H9 (cell line): Measurements from ENCODE around the gene EN1. TPM values are rescaled to one million over a fixed set of nuclear protein-coding genes. Genes with fewer than 3 reads are reported as not detected.

Experiments
- DNase-seq: peaks from one replicate; pipeline ENCODE4 v3.0.0-alpha.2; 2017
- H2AFZ ChIP-seq: one replicate; pipeline ENCODE4 v1.6.1; 2013; ENCODE audit warnings: mild to moderate bottlenecking, low read length, control low read depth, moderate library complexity
- H2AK5ac ChIP-seq: 2 replicates; pipeline ENCODE4 v1.6.1; 2013; ENCODE audit warnings: low read length, control low read depth, mixed read lengths; ENCODE audit not compliant: insufficient read length
- H2BK120ac ChIP-seq: one replicate; pipeline ENCODE4 v1.6.1; 2013; ENCODE audit warnings: low read depth, mild to moderate bottlenecking, low read length, control low read depth, inconsistent platforms; ENCODE audit not compliant: poor library complexity, severe bottlenecking
- H2BK12ac ChIP-seq: 2 replicates; pipeline ENCODE4 v1.6.1; 2013; ENCODE audit warnings: low read length, control low read depth, mixed read lengths, low read depth; ENCODE audit not compliant: insufficient read length
- H2BK15ac ChIP-seq: 2 replicates; pipeline ENCODE4 v1.6.1; 2013; ENCODE audit warnings: low read depth, low read length, control low read depth
- H2BK20ac ChIP-seq: one replicate; pipeline ENCODE4 v1.6.1; 2013; ENCODE audit warnings: low read depth, mild to moderate bottlenecking, low read length, control low read depth, inconsistent platforms; ENCODE audit not compliant: poor library complexity, severe bottlenecking
- H2BK5ac ChIP-seq: 2 replicates; pipeline ENCODE4 v1.6.1; 2013; ENCODE audit warnings: low read length, control low read depth, mixed read lengths; ENCODE audit not compliant: insufficient read length
- H3K14ac ChIP-seq: 2 replicates; pipeline ENCODE4 v1.6.1; 2013; ENCODE audit warnings: low read length, control low read depth; ENCODE audit not compliant: insufficient read depth
- H3K18ac ChIP-seq: 2 replicates; pipeline ENCODE4 v1.6.1; 2013; ENCODE audit warnings: low read depth, mild to moderate bottlenecking, mixed read lengths, low read length, control low read depth; ENCODE audit not compliant: insufficient read length
- H3K23ac ChIP-seq: 2 replicates; pipeline ENCODE4 v1.6.1; 2013; ENCODE audit warnings: low read length, control low read depth, mixed read lengths, low read depth; ENCODE audit not compliant: insufficient read length
- H3K23me2 ChIP-seq: 2 replicates; pipeline ENCODE4 v1.6.1; 2013; ENCODE audit warnings: low read depth, mild to moderate bottlenecking, mixed read lengths, low read length, control low read depth; ENCODE audit not compliant: insufficient read length, poor library complexity, severe bottlenecking
- H3K27ac ChIP-seq: 2 replicates; pipeline ENCODE4 v1.5.1; 2013; ENCODE audit warnings: low read length, control low read depth, mixed read lengths, low read depth; ENCODE audit not compliant: insufficient read length
- H3K27me3 ChIP-seq: 2 replicates; pipeline ENCODE4 v1.6.1; 2013; ENCODE audit warnings: low read length, control low read depth, inconsistent platforms; ENCODE audit not compliant: insufficient read depth
- H3K4ac ChIP-seq: 2 replicates; pipeline ENCODE4 v1.6.1; 2013; ENCODE audit warnings: low read depth, mild to moderate bottlenecking, control low read depth, inconsistent platforms, low read length, moderate library complexity
- H3K4me1 ChIP-seq: 2 replicates; pipeline ENCODE4 v1.6.1; 2013; ENCODE audit warnings: low read length, control low read depth, inconsistent platforms; ENCODE audit not compliant: insufficient read depth
- H3K4me2 ChIP-seq: 2 replicates; pipeline ENCODE4 v1.6.1; 2013; ENCODE audit warnings: low read length, control low read depth, mixed read lengths; ENCODE audit not compliant: insufficient read length, insufficient read depth
- H3K56ac ChIP-seq: 2 replicates; pipeline ENCODE4 v1.6.1; 2013; ENCODE audit warnings: low read depth, mild to moderate bottlenecking, mixed read lengths, low read length, control low read depth; ENCODE audit not compliant: insufficient read length
- H3K79me1 ChIP-seq: 2 replicates; pipeline ENCODE4 v1.6.1; 2013; ENCODE audit warnings: low read depth, mild to moderate bottlenecking, moderate library complexity, low read length, control low read depth, inconsistent platforms; ENCODE audit not compliant: insufficient read depth, poor library complexity, severe bottlenecking
- H3K79me2 ChIP-seq: 2 replicates; pipeline ENCODE4 v1.6.1; 2013; ENCODE audit warnings: low read length, control low read depth, inconsistent platforms; ENCODE audit not compliant: insufficient read depth
- H3K9ac ChIP-seq: 2 replicates; pipeline ENCODE4 v1.6.1; 2013; ENCODE audit warnings: low read length, control low read depth, mixed read lengths; ENCODE audit not compliant: insufficient read length; ENCODE audit errors: extremely low read depth
- H3K9me3 ChIP-seq: one replicate; pipeline ENCODE4 v1.6.1; 2013; ENCODE audit warnings: low read depth, low read length, inconsistent platforms; ENCODE audit not compliant: control insufficient read depth
- H3T11ph ChIP-seq: one replicate; pipeline ENCODE4 v1.6.1; 2013; ENCODE audit warnings: mild to moderate bottlenecking, low read length, control low read depth, inconsistent platforms
- H4K20me1 ChIP-seq: one replicate; pipeline ENCODE4 v1.6.1; 2013; ENCODE audit not compliant: control insufficient read depth, insufficient read length, insufficient read depth
- H4K5ac ChIP-seq: 2 replicates; pipeline ENCODE4 v1.6.1; 2013; ENCODE audit warnings: low read depth, mild to moderate bottlenecking, mixed read lengths, low read length, control low read depth; ENCODE audit not compliant: insufficient read length
- H4K8ac ChIP-seq: replicated peaks from 2 replicates; pipeline ENCODE4 v1.6.1; 2013; ENCODE audit warnings: low read length, control low read depth, mixed read lengths, low read depth; ENCODE audit not compliant: insufficient read length
- H4K91ac ChIP-seq: 2 replicates; pipeline ENCODE4 v1.6.1; 2013; ENCODE audit warnings: low read depth, mild to moderate bottlenecking, moderate library complexity, mixed read lengths, low read length, control low read depth; ENCODE audit not compliant: insufficient read length
- H3K27ac Mint-ChIP-seq, 3 experiments: 2 replicates in 2 of 3; 3 replicates in 1 of 3; pipeline ENCODE4 v1.8.0; 2020 to 2021; ENCODE audit warnings: mixed read lengths in 3 of 3, mild to moderate bottlenecking in 1 of 3, moderate library complexity in 1 of 3
- H3K27me3 Mint-ChIP-seq: 2 replicates; pipeline ENCODE4 v1.8.0; 2021; ENCODE audit warnings: low read depth, mild to moderate bottlenecking, moderate library complexity, mixed read lengths
- H3K36me3 Mint-ChIP-seq, 3 experiments: 2 replicates in 2 of 3; 3 replicates in 1 of 3; pipeline ENCODE4 v1.8.0; 2020 to 2021; ENCODE audit warnings: low read depth in 3 of 3, mixed read lengths in 3 of 3; ENCODE audit not compliant: insufficient read depth in 1 of 3
- H3K4me1 Mint-ChIP-seq, 2 experiments: 2 replicates each; pipeline ENCODE4 v1.8.0; 2020; ENCODE audit warnings: mixed read lengths in 2 of 2
- H3K4me3 Mint-ChIP-seq, 2 experiments: 2 replicates in 1 of 2; 3 replicates in 1 of 2; pipeline ENCODE4 v1.8.0; 2020 to 2021; ENCODE audit warnings: mild to moderate bottlenecking in 2 of 2, mixed read lengths in 2 of 2, moderate library complexity in 1 of 2
- H3K9me3 Mint-ChIP-seq, 2 experiments: 2 replicates in 1 of 2; 3 replicates in 1 of 2; pipeline ENCODE4 v1.8.0; 2020; ENCODE audit warnings: mild to moderate bottlenecking in 2 of 2, mixed read lengths in 2 of 2, moderate library complexity in 1 of 2
- WGBS: extraction: QIAGEN DNeasy Blood & Tissue Kit; methylation state at CpG from one replicate; pipeline ENCODE4 v1.1.7; 2013; ENCODE audit warnings: missing lambda C conversion rate, low lambda C conversion rate, mixed read lengths; ENCODE audit not compliant: insufficient read length; ENCODE audit errors: extremely low coverage; 5-methylcytosine and 5-hydroxymethylcytosine counted together
- total RNA-seq: library from RNA; stranded (reverse); gene quantifications from 2 replicates; pipeline ENCODE4 v1.2.1, GENCODE V29; 2021
- TF ChIP-seq, protein P1 (sequence below): fragments of 200-600 bp; sonication (generic); conservative IDR thresholded peaks from 3 replicates; pipeline ENCODE4 v1.8.0; 2021; ENCODE audit warnings: antibody characterized with exemption, mild to moderate bottlenecking

Gene EN1
- total RNA-seq, 1 experiment from 2014 or later: not detected

DNA sequence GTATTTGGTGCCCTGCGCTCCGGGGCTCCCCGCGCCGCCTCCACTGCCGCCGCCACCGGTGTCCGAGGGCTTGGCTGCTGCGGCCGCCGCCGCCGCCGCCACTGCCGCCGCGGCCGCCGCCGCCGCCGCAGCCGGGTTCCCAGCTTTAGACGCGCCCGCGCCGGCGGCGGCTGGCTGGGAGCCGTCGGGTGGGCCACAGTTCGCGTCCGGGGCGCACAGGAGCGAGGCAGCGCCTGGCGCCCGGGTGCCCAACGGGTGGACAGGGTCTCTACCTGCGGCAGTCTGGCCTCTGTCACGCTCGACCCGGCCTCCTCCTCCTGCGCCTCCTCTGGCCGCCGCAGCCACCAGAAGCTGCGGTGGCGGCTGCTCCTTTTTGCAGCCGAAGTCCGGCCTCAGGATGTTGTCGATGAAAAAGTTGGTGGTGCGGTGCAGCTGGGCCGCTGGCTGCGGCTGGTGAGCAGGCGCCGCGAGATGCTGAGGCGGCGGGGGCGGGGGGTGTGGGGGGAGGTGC is 951 bp downstream of the EN1 start:
- Histone ChIP-seq H3K56ac (no peak overlapping the region), H3K9ac (no peak overlapping the region), H3K79me1 (no peaks in the 10 kb centered on the region), H3K79me2 (no peaks in the 10 kb centered on the region), H4K20me1 (no peaks in the 10 kb centered on the region), H2BK15ac (no peak overlapping the region), H2BK12ac (no peak overlapping the region), H3K4ac (no peak overlapping the region), H2BK5ac (no peak overlapping the region), H3K23me2 (peaks cover 4% of the 10 kb centered on the region), H3K18ac (no peak overlapping the region), H2BK20ac (no peak overlapping the region), H2AK5ac (no peak overlapping the region), H3T11ph (no peak overlapping the region), H2BK120ac (no peak overlapping the region), H3K4me2 (peak overlapping the region; percentile 24), H3K4me1 (0 out of 2 replicates have a peak, but pooled peaks cover 2% of the 10 kb centered on the region), H2AFZ (no peak overlapping the region), H4K5ac (no peak overlapping the region), H4K91ac (no peak overlapping the region), H3K14ac (no peak overlapping the region), H3K9me3 (no peaks in the 10 kb centered on the region), H3K23ac (no peak overlapping the region), H3K27ac (no peak overlapping the region), H4K8ac (no peak overlapping the region), H3K27me3 (peaks cover 88% of the 10 kb centered on the region)
- Mint-ChIP-seq H3K36me3 (no peaks in the 10 kb centered on the region), H3K9me3 (peaks cover 0 to 12% of the 10 kb centered on the region in 2 experiments; a peak in 4 of 5 replicates), H3K4me3 (no peak overlapping the region), H3K27me3 (peaks cover 96% of the 10 kb centered on the region), H3K4me1 (peaks cover 42 to 76% of the 10 kb centered on the region in 2 experiments), H3K27ac (no peak overlapping the region)
- TF ChIP-seq, protein P1, sequence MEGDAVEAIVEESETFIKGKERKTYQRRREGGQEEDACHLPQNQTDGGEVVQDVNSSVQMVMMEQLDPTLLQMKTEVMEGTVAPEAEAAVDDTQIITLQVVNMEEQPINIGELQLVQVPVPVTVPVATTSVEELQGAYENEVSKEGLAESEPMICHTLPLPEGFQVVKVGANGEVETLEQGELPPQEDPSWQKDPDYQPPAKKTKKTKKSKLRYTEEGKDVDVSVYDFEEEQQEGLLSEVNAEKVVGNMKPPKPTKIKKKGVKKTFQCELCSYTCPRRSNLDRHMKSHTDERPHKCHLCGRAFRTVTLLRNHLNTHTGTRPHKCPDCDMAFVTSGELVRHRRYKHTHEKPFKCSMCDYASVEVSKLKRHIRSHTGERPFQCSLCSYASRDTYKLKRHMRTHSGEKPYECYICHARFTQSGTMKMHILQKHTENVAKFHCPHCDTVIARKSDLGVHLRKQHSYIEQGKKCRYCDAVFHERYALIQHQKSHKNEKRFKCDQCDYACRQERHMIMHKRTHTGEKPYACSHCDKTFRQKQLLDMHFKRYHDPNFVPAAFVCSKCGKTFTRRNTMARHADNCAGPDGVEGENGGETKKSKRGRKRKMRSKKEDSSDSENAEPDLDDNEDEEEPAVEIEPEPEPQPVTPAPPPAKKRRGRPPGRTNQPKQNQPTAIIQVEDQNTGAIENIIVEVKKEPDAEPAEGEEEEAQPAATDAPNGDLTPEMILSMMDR: no peak
- no CpG with 5 or more reads among the region's 63 CpGs for WGBS
- DNase-seq: peak; percentile 45
